Measurements from ENCODE around the gene HDAC6.
A peak's percentile ranks its signal among the peaks of the same experiment; 100 is the strongest.
"Not testable (repeated sequence)": the region's sequence is repeated elsewhere in the genome, so short reads cannot be mapped to it uniquely, and the experiment has no call there.

The HDAC6 gene

DNA sequence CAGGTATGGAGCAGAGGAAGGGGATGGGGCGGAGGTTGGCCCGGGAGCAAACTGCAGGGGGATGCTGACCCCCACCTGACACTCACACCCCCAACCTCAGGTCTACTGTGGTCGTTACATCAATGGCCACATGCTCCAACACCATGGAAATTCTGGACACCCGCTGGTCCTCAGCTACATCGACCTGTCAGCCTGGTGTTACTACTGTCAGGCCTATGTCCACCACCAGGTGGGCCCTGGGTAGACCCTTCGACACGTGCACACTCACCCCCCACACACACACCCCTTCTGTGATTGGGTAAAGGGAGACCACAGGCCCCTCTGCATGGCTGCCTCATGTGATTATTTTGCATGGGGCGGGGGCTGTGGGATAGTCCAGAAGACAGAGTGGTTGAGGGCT lies 22.2 kb downstream of the HDAC6 start:
- DNase-seq (ENCODE audit: low spot score) (no peak), FAIRE-seq (no peak)

- DNase-seq (ENCODE audit: low spot score), result no peak
- no peak for FAIRE-seq
Observed at GRCh38 chrX:48826135-48826875, 24.4 kb downstream of the HDAC6 start, which contains the start of gene ERAS. Gene ERAS (plus strand): TSS chrX:48826513. CDS start chrX:48829124, 2,611 bp downstream.

- no peak for FAIRE-seq
- DNase-seq (ENCODE audit: low spot score), result no peak
Observed at GRCh38 chrX:48826876-48827653, 25.2 kb downstream of the HDAC6 start.

DNA sequence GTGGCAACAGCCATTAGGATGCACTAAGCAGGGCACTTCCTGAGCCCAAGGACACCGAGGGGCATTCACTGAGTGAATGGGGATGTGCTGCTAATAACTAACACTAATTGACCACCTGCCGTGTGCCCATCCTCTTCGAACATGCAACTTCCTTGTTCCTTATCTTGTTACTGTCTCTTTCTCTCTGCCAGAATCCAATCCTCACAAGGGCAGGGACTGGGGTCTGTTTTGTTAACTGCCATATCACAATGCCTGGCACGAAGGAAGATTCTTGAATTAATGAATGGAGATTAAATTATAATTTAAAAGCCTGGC lies 25.7 kb downstream of the HDAC6 start:
- DNase-seq (ENCODE audit: low spot score), result no peak
- FAIRE-seq, result no peak

- no peak for FAIRE-seq
- DNase-seq (ENCODE audit: low spot score), result no peak
Observed at GRCh38 chrX:48829016-48829735, 27.3 kb downstream of the HDAC6 start.

GRCh38 chrX:48831136-48831908 lies 29.5 kb downstream of the HDAC6 start:
- FAIRE-seq, result no peak

DNA sequence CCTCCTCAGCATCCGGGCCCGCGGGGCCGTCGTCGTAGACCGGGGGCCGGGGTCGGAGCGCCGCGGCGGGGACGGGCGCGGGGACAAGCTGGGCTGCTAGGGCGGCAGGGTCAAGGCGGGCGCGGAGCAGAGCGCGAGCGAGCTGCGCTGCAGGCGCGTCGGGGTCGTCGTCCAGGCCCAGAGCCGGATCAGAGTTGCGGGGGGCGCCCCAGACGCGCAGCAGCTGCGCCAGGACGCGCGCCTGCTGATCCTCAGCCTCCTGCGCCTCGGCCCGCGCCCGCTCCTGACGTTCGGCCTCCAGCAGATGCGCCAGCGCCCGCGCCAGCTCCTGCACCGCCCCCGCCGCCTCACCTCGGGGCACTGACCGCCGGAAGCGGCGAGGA lies 30.0 kb downstream of the HDAC6 start:
- DNase-seq (ENCODE audit: low spot score) (no peak), FAIRE-seq (no peak)

More at GRCh38 chrX:48831136-48831908, 29.5 kb downstream of the HDAC6 start:
- no peak for DNase-seq (ENCODE audit: low spot score)

GRCh38 chrX:48833542-48834138 lies 31.8 kb downstream of the HDAC6 start:
- no peak for FAIRE-seq
- DNase-seq (ENCODE audit: low spot score), result no peak

DNA sequence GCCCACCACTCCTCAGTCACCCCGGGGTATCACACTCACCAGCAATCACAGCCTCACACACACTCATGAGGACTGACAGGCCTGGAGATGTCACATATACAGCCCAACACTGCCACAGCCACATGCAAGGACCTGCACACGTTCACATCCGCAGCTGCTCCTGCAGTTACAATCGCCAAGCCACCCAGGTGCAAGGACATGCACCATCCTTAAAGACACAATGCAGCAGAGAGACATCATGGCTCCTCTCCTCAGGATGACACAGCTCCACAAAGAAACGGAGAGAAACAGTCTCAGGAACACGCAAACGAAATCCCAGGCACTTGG lies 32.5 kb downstream of the HDAC6 start:
- DNase-seq (ENCODE audit: low spot score) (no peak), FAIRE-seq (no peak)

GRCh38 chrX:48835524-48836329 lies 33.9 kb downstream of the HDAC6 start, which contains the start of gene PCSK1N:
Gene PCSK1N (minus strand): TSS chrX:48835610. CDS start chrX:48835532, 78 bp downstream.
- no peak for FAIRE-seq
- no peak for DNase-seq (ENCODE audit: low spot score)

DNA sequence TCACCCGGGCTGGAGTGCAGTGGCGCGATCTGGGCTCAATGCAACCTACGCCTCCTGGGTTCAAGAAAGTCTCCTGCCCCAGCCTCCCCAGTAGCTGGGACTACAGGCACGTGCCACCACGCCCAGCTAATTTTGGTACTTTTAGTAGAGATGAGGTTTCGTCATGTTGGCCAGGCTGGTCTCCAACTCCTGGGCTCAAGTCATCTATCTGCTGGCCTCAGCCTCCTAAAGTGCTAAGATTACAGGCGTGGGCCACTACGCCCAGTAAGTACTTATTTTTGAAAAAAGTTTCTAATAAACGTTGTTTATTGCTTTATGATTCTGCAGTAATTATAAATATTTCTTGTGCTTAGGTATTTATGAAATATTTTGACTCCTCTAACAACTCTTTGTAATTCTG lies 37.8 kb downstream of the HDAC6 start:
- DNase-seq (ENCODE audit: low spot score), result no peak
- FAIRE-seq, result no peak

- no peak for DNase-seq (ENCODE audit: low spot score)
- no peak for FAIRE-seq
Observed at GRCh38 chrX:48848847-48849246, 47.0 kb downstream of the HDAC6 start.

GRCh38 chrX:48852857-48853256 lies 51.0 kb downstream of the HDAC6 start:
- no peak for FAIRE-seq
- DNase-seq (ENCODE audit: low spot score), result no peak

DNA sequence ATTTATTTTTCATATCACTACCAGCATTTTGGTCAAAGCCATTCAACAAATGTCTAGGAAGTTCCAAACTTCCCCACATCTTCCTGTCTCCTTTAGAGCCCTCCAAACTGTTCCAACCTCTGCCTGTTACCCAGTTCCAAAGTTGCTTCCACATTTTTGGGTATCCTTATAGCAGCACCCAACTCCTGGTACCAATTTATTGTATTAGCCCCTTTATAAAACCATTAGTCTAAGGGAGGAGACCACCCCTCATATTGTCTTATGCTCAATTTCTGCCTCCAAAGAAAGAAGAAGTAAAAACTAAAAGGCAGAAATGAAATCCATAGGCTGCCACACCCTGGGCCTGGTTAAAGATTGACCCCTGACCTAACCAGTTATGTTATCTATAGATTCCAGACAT lies 51.6 kb downstream of the HDAC6 start:
- not testable (repeated sequence) for DNase-seq (ENCODE audit: low spot score)

GRCh38 chrX:48854121-48854804 lies 52.4 kb downstream of the HDAC6 start:
- not testable (repeated sequence) for FAIRE-seq; DNase-seq (ENCODE audit: low spot score)

More for the DNA sequence above, 51.6 kb downstream of the HDAC6 start:
- FAIRE-seq, result not testable (repeated sequence)

GRCh38 chrX:48854898-48855297 lies 53.0 kb downstream of the HDAC6 start:
- no peak for FAIRE-seq
- DNase-seq (ENCODE audit: low spot score), result peak; percentile 20

DNA sequence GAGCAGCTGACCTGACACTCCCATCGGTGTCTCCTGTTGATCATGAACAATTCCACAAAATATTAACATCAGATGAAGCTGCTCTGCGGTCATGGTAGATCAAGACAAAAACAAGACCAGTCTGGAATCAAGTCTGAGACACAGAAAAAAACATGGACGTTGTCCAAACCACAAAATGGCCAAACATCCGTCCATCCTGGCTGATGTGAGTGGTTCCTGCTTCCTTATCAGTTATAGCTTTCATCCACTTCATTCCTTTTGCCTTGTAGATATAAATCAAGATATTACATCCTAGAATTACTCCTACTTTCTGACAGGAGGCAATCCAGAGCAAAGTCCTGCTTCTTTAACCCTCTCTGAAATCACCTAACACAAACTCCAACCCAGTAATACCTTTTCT lies 62.3 kb downstream of the HDAC6 start:
- peak; percentile 67 for DNase-seq (ENCODE audit: low spot score)
- peak; percentile 89 for FAIRE-seq

- DNase-seq (ENCODE audit: low spot score); FAIRE-seq: not testable (repeated sequence)
Observed at GRCh38 chrX:48872017-48872416, 70.2 kb downstream of the HDAC6 start.
